ENCODE data around the gene SEL1L2.

The SEL1L2 gene

GRCh38 chr20:13819885-13820645 is 170.3 kb downstream of the SEL1L2 start:
- POLR2A ChIA-PET, result interaction anchor here (0.6 kb wide), 1 partner anchor 323 kb away, joined by 4 read pairs; no protein-coding TSS in a partner anchor
- TF ChIP-seq ZNF384 (IDR thresholded peaks at IDR 0.05), result no peak
- peak; percentile 39 for DNase-seq (ENCODE audit: extremely low spot score)
- CTCF ChIA-PET, result interaction anchor here (0.6 to 1.3 kb wide), 3 partner anchors 11 to 705 kb away, joined by 3 to 5 read pairs (median 3); no protein-coding TSS in a partner anchor

- CTCF ChIA-PET, result no interaction called here
- DNase-seq (ENCODE audit: extremely low spot score), result no peak
- POLR2A ChIA-PET, result no interaction called here
- TF ChIP-seq SUZ12 (IDR thresholded peaks at IDR 0.05) (no peak), SP1 (IDR thresholded peaks at IDR 0.05) (no peak), HDGF (IDR thresholded peaks at IDR 0.05; ENCODE audit: borderline replicate concordance) (no peak), FOXM1 (IDR thresholded peaks at IDR 0.05; ENCODE audit: borderline replicate concordance) (no peak), L3MBTL2 (conservative IDR thresholded peaks at IDR 0.05) (no peak), TARDBP (IDR thresholded peaks at IDR 0.05) (no peak), FOXA1 (IDR thresholded peaks at IDR 0.05) (no peak), ARNT (IDR thresholded peaks at IDR 0.05) (no peak)
Measured at GRCh38 chr20:13817342-13817741, 173.1 kb downstream of the SEL1L2 start.

- no peak for DNase-seq (ENCODE audit: extremely low spot score)
- ChIA-PET CTCF (no interaction called here), POLR2A (no interaction called here)
- TF ChIP-seq ZNF384 (IDR thresholded peaks at IDR 0.05) (no peak), BHLHE40 (IDR thresholded peaks at IDR 0.05; ENCODE audit: borderline replicate concordance) (no peak), ELF4 (IDR thresholded peaks at IDR 0.05) (no peak), PKNOX1 (IDR thresholded peaks at IDR 0.05) (no peak), L3MBTL2 (conservative IDR thresholded peaks at IDR 0.05) (no peak), ARNT (IDR thresholded peaks at IDR 0.05) (no peak), LEF1 (IDR thresholded peaks at IDR 0.05; ENCODE audit: borderline replicate concordance) (no peak), FOXK2 (IDR thresholded peaks at IDR 0.05) (no peak), SP1 (IDR thresholded peaks at IDR 0.05) (no peak), HDGF (IDR thresholded peaks at IDR 0.05; ENCODE audit: borderline replicate concordance) (no peak), FOXA1 (IDR thresholded peaks at IDR 0.05) (no peak)
Measured at GRCh38 chr20:13816757-13817156, 173.7 kb downstream of the SEL1L2 start.

GRCh38 chr20:13814672-13815071 is 175.7 kb downstream of the SEL1L2 start:
- ChIA-PET POLR2A (no interaction called here), CTCF (no interaction called here)
- no peak for DNase-seq (ENCODE audit: extremely low spot score)
- TF ChIP-seq ARNT (IDR thresholded peaks at IDR 0.05) (no peak), NFRKB (IDR thresholded peaks at IDR 0.05) (no peak), FOXK2 (IDR thresholded peaks at IDR 0.05) (no peak), TARDBP (IDR thresholded peaks at IDR 0.05) (no peak), PKNOX1 (IDR thresholded peaks at IDR 0.05) (no peak), BHLHE40 (IDR thresholded peaks at IDR 0.05; ENCODE audit: borderline replicate concordance) (no peak), SUZ12 (IDR thresholded peaks at IDR 0.05) (no peak), FOXM1 (IDR thresholded peaks at IDR 0.05; ENCODE audit: borderline replicate concordance) (no peak), CTBP1 (IDR thresholded peaks at IDR 0.05; ENCODE audit: borderline replicate concordance) (no peak), LEF1 (IDR thresholded peaks at IDR 0.05; ENCODE audit: borderline replicate concordance) (no peak), HDGF (IDR thresholded peaks at IDR 0.05; ENCODE audit: borderline replicate concordance) (no peak), ZNF384 (IDR thresholded peaks at IDR 0.05) (no peak), ELF4 (IDR thresholded peaks at IDR 0.05) (no peak), FOXA1 (IDR thresholded peaks at IDR 0.05) (no peak), SP1 (IDR thresholded peaks at IDR 0.05) (no peak)

GRCh38 chr20:13813910-13814309 is 176.5 kb downstream of the SEL1L2 start:
- ChIA-PET CTCF (no interaction called here), POLR2A (no interaction called here)
- no peak for TF ChIP-seq BHLHE40 (IDR thresholded peaks at IDR 0.05; ENCODE audit: borderline replicate concordance)
- DNase-seq (ENCODE audit: extremely low spot score), result no peak

GRCh38 chr20:13810446-13810845 is 180.0 kb downstream of the SEL1L2 start:
- ChIA-PET POLR2A (no interaction called here), CTCF (no interaction called here)
- no peak for TF ChIP-seq PKNOX1 (IDR thresholded peaks at IDR 0.05)
- TF ChIP-seq L3MBTL2 (conservative IDR thresholded peaks at IDR 0.05), result no peak
- no peak for TF ChIP-seq FOXA1 (IDR thresholded peaks at IDR 0.05)
- TF ChIP-seq ZNF384 (IDR thresholded peaks at IDR 0.05), result no peak
- TF ChIP-seq NFRKB (IDR thresholded peaks at IDR 0.05), result no peak
- no peak for TF ChIP-seq BHLHE40 (IDR thresholded peaks at IDR 0.05; ENCODE audit: borderline replicate concordance)
- no peak for TF ChIP-seq CTBP1 (IDR thresholded peaks at IDR 0.05; ENCODE audit: borderline replicate concordance)
- TF ChIP-seq TARDBP (IDR thresholded peaks at IDR 0.05), result no peak
- no peak for TF ChIP-seq HDGF (IDR thresholded peaks at IDR 0.05; ENCODE audit: borderline replicate concordance)
- TF ChIP-seq SUZ12 (IDR thresholded peaks at IDR 0.05), result no peak
- no peak for TF ChIP-seq ARNT (IDR thresholded peaks at IDR 0.05)
- no peak for TF ChIP-seq LEF1 (IDR thresholded peaks at IDR 0.05; ENCODE audit: borderline replicate concordance)
- no peak for TF ChIP-seq FOXM1 (IDR thresholded peaks at IDR 0.05; ENCODE audit: borderline replicate concordance)
- TF ChIP-seq FOXK2 (IDR thresholded peaks at IDR 0.05), result no peak
- no peak for TF ChIP-seq ELF4 (IDR thresholded peaks at IDR 0.05)
- no peak for TF ChIP-seq SP1 (IDR thresholded peaks at IDR 0.05)
- DNase-seq (ENCODE audit: extremely low spot score), result no peak
